ENCODE measurements around the gene CAMK1D. TPM values are rescaled to one million over a fixed set of nuclear protein-coding genes. Genes with fewer than 3 reads are reported as not detected.
"Not testable (repeated sequence)": the region's sequence is repeated elsewhere in the genome, so short reads cannot be mapped to it uniquely, and the experiment has no call there.

The CAMK1D gene
- total RNA-seq, 1 experiment from 2014 or later = 0.52 TPM

DNA sequence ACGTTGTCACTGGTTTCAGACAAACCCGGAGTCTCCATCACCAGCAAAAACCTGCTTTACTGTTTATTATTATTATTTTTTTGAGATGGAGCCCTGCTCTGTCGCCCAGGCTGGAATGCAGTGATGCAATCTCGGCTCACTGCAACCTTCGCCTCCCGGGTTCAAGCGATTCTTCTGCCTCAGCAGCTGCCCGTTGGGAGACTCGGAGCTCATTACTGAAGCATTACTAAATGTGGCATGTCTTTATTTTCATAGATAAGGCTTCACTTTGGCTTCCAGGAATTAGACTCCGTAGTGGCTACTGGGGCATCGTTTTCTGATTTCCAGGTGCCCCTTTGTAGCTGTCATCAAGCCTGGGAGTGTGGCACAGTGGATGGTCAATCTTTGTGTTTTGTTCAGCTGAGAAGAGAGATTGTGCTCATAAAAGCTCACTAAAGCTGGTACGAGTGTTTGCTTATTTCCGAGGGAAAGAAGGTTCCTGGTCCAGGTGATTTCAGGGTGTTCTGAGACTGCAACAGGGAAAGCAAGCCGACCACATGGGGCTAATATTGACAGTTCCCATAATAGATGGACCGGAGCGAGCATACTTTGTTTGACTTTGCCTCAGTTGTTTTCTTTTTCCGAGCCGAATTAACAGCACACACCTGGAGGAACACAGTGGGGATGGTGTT is 163.1 kb downstream of the CAMK1D start:
- DNase-seq (ENCODE audit: low read depth) = no peak

DNA sequence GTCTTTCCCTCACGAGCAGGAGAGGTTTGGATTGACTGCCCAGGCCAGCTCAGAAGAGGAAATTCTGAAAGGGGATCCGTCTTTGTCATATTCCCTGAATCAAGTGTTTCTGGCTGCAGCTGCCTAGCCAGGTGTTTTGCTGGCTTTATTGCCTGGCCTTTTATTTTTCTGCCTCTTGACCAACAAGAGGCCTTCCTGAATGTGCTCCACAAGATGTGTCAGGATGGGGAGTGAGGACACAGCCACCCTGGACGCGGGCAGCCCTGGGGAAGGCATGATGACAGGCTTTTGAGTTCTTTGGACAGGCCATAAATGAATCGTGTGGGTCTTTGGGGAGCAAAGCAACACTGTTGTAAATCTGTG is 163.6 kb downstream of the CAMK1D start:
- DNase-seq (ENCODE audit: low read depth) = no peak

DNA sequence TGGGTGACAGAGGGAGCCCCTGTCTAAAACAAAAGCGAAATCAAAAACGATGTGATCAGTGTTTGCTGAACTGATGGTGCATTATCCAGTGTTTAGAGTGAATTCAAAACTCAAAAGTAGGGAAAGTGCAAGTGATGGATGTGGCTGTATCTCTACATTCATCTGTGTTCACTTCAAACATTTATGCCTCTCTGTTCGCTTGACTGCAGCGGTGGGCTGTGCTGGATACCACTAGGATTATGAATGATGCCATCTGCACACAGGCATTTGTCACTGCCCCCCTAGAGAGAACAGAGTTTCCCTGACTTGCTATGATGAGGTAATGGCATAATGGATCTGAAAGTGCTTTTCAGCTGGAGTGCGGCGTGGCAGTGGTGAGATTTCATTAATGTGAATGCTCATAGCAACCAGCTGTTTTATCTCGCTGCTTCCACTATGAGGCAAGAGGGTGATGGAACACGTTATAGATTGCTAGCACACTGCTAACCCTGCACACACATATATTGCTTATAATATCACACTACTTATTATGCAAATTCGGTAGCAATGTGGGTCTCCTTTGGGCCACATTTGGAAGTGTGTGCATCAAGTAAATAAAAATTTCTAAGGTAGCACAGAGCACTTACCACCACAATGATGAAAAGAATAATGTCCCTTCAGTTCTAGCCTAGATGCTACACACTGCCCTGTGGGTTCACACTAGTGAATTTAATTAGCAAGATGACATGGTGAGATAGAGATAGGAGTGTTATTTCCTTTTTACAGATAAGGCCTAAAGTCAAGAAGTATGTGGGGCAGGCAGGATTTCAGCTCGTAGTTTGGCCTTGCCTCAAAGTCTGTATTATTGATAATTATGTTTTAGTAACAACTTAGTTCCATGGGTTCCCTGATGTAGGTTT is 164.7 kb downstream of the CAMK1D start:
- DNase-seq (ENCODE audit: low read depth) = no peak

DNA sequence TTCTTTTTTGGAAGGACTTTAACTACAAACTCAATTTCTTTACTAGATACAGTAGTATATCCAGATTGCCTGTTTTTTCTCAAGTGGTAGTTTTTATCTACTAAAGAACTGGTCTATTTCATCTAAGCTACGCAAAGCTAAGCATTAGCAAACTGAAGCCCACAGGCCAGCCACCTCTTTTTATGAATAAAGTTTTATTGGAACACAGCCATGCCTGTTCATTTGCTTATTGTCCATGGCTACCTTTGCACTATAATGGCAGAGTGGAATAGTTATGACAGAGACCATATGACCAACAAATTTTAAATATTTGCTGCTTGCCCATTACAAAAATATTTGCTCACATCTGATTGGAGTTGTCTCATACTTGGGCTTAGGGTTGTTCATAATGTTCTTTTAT is 168.7 kb downstream of the CAMK1D start:
- no peak for DNase-seq (ENCODE audit: low read depth)

DNA sequence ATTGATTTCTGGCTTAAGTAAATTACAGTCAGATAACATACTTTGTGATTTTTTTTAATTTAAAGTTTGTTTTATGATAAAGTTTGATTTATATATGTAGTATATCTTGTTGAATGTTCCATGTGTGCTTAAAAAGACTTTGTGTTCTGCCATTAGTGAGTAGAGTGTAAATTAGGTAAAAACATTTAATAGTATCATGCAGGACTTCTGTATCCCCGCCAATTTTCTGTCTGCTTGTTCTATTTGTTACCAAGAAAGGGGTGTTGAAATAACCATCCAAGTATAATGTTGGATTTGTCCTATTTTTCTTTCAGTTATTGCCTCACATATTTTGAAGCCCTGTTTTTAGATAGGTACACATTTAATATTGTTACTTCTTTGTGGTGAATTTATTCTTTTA is 172.1 kb downstream of the CAMK1D start:
- DNase-seq (ENCODE audit: low read depth) = no peak

DNA sequence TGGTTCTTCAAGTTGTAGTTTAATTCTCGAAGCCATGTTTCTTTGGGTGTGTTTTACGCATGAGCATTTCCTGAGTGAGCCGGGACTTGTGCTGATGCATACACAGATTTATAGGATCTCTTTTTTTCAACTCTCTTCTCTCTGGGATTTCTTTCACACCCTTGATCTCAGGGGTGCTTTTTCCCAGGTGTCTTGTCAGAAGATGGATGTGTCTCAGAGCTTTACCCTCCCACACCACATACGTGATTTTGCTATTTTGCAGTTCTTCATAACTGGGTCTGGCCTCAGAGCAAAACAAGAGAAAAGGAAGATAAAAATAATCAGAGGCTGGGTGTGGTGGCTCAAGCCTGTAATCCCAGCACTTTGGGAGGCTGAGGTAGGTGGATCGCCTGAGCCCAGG is 177.0 kb downstream of the CAMK1D start:
- no peak for DNase-seq (ENCODE audit: low read depth)

DNA sequence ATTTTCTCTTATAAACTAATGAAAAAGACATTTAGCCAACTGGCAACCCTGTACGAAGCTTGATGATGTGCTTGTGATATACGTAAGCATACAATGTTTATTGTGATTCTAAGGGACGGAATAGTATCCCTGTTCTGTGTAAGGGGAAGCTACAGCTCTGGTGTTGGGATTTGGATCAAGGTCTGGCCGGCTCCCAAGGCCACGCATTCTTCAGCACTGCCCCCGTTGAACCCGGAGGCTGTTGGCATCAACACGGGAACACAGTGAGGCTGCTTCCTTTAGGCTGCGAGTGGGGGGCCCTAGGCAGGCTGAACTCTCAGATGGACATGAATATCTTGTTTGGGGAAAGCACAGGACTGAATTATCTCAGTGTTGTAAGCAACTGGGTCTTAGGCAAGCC is 180.6 kb downstream of the CAMK1D start:
- DNase-seq (ENCODE audit: low read depth) = no peak

DNA sequence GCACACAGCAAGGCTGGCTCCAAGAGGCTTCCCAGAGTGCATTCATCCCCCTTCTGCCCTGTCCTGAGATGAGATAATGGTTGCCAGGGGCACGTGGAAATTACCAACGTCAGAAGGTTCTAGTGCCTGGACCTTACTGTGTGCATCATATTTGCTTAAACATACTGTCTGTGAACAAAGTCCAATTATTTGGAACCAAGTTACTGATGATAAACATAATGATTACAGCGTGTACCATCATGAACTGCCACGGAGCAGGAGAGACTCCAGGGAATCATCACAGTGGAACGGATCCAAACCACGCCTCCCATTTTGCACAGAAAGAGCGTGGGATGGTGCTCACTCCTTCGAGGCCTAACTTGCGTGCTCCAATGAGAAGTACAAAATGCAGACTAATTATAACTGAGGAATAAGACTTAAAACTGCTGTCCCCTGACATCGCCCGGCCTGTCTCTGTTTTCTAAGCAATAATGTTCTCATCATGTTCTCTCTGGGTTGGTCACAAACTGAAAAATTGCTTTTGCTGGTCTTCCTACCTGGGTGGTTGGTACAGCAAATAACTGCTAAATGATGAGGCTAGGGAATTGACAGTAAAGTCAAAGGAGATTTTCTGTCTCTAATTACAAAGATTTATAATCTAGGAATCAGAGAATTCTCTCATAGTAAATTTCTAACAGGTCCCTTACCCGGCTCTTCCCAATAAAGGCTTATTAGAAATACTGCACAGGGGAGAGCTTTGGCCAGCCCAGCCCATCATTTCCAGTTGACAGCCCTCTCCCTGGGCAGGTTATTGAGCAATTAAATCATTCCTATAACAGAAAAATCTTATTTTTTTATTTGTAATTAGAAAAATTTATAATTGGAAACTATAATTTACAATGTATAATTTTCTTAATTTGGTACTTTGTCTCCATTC is 182.2 kb downstream of the CAMK1D start:
- no peak for DNase-seq (ENCODE audit: low read depth)

DNA sequence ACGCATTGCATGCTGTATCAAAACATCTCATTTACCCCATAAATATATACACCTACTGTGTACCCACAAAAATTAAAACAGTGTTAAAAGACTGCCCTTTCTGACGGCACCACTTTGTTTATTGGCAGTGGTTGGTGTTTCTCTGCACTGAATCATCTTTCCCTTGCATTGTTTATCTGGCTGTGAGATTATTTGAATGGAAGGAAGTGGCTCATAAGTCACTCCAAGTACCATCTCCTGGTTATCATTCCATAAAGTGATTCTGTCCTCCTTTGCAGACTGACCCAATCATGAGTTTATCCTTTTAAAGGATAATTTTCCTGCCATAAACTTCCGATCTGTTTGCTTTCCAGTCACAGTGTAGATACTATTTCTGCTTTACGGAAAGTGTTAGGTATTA is 183.8 kb downstream of the CAMK1D start:
- DNase-seq (ENCODE audit: low read depth) = no peak

DNA sequence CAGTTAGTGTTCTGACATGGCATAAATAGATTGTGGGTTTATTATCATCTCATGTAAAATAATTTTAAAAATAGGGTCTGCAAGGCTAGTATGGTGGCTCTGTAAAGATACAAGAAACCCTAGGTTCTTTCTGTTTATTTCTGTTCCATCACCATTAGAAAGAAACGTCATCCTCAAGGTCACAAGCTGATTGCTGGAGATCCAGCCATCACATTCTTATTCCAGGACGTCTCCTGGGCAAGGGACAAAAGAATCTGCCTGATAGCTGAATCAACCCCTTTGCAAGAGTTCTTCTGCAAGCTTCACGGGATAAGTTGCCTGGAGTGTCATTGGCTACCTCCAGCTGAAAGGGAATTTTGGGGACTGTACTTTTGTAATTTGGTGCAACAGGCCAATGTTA is 184.4 kb downstream of the CAMK1D start:
- no peak for DNase-seq (ENCODE audit: low read depth)

DNA sequence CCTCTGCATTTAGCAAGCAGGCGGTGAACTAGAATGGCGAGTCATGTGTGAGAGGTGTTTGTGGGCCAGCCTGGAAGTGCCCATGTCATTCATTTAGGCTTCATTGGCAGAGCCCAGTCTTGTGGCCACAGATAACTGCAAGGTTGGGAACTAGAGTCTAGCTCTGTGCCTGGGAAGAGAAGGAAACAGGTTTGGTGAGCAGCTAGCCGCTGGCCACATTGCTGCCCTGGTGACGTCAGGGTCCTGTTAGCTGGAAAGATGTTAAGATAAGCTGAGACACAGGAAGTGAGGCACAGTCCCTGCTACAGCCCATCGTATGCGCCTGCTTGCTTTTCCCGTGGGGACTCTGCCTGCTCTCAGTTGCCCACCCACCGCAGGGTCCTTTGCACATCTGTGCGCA is 185.5 kb downstream of the CAMK1D start:
- DNase-seq (ENCODE audit: low read depth) = no peak

DNA sequence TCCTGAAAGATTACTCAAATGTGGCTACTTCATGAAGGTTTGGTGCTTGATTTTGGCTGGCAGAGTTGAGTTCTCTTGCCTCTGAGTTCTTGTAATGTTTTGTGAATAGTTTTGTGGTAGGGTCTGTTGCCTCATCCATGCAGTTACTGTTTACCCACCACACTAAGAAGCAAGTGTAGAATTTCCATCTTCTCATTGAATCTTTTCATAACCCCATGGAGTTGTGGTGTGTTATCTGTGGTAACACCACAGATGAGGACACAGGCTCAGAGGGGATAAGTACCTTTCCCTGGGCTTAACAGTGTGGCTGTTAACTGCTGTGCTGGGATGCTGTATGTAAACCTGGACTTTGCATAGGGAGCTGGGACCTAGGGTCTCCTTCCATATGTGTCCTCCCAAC is 186.3 kb downstream of the CAMK1D start:
- no peak for DNase-seq (ENCODE audit: low read depth)

DNA sequence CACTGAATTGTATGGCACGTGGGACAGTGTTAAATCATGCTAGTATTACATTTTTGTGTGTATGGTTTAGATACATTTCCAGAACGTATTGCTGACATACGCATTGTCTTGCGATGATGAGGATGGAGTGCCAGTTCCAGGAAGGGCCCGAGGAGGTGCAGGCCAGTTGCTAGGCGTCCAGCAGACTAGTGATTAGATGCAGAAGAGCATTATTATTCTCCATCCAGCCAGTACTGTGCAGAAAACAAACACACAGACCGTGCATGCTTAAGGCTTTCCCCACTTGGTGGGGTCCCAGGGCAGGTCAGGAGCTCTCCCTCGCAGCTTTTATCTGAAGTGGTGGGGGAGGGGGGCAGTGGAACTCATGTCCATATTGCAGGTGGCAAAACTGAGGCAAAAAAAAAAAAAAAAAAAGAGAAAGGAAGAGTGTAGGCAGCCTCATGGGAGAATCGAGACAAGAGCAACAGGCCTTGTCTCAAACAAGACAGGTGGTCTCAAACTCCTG is 189.2 kb downstream of the CAMK1D start:
- DNase-seq (ENCODE audit: low read depth) = no peak

DNA sequence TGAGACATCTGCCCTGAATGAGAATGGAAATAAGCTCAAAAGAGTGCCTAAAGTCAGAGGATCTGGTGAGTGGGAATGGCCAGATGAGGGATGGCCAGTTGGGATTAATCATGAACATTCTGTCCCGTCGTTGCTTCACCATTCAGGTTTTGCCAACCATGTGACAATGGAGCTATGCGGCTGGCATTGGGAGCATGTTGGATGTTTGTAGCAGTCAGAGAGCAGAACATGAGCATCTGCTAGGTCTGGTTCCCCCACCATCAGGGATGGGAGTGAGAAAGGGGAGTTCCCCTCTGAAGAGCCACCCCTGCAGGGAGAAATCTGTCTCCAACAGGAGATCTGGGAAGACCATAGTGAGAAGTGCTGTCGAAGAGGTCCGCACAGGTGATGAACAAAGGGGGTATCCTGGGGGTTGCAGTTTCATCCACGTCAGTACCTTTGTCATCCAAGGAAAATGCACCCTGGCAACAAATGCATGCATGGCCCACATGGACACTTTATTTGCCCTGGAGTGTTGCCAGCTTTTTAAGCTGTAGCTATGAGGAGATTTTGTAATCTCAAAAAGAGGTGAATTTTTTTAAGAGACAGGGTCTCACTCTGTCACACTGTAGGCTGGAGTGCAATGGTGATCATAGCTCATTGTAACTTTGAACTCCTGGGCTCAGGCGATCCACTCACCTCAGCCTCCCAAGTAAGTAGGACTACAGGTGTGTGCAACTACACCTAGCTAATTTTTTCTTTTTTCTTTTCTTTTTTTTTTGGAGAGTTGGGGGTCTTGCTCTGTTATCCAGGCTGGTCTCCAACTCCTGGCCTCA is 190.2 kb downstream of the CAMK1D start:
- DNase-seq (ENCODE audit: low read depth) = no peak

DNA sequence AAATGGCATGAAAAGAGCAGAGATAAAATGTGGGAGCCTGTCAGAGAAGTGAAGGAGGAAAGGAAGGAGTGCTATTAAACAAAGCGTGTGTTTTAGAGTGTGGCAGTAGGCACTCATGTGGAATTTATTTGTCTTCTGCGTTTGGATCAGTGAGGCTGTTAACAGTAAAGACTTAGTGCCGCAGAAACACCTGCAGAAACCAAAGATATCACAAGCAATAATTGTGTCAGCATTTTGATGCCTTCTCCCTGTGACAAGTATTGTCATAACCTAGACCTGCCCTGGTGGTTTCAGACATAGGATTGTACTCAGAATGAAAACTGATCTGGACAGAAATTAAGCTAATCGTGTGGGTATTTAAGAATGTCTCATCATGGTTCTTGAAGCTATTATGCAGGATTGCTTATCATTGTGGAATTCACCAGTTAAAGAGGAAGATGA is 191.0 kb downstream of the CAMK1D start:
- DNase-seq (ENCODE audit: low read depth) = no peak

DNA sequence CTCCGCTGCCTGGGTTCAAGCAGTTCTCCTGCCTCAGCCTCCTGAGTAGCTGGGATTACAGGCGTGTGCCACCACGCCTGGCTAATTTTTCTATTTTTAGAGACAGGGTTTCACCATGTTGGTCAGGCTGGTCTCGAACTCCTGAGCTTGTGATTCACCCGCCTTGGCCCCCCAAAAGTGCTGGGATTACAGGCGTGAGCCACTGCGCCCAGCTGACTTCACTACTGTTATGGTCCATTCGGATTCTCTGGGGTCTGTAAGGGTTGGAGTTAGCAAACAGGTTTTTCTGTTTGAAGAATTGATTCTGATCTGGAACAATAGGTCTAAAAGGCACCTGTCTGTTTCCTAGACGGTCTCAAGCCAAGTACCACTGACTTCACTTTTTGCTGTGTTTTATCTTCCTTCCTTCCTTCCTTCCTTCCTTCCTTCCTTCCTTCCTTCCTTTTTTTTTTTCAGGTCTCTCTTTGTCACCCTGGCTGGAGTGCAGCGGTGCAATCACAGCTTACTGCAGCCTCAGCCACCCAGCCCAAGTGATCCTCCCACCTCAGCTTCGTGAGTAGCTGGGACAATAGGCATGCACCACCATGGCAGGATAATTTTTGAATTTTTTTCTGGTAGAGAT is 192.2 kb downstream of the CAMK1D start:
- no peak for DNase-seq (ENCODE audit: low read depth)

DNA sequence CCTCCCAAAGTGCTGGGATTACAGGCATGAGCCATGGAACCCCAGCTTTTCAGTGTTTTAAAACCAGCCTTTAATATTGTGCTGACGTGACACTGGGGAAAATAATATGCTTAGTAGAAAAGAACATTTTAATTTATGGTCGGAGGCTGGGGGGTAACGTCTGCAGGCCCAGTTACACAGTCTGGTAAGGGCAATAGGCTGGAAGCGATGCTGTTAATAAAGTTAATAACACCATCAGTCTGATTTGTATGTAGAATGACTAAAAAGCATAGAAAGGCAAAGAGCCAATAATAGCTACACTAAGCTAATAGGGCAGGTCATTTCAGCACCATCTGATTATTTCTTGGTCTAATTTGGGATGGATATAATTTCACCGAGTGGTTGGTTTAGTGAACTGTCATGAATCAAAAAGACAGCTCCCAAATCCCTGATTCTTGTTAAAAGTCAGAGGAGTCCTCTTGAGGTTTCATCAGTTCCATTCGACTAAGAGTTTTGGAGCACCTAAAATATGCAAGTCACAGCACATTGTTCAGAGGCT is 192.9 kb downstream of the CAMK1D start:
- no peak for DNase-seq (ENCODE audit: low read depth)

DNA sequence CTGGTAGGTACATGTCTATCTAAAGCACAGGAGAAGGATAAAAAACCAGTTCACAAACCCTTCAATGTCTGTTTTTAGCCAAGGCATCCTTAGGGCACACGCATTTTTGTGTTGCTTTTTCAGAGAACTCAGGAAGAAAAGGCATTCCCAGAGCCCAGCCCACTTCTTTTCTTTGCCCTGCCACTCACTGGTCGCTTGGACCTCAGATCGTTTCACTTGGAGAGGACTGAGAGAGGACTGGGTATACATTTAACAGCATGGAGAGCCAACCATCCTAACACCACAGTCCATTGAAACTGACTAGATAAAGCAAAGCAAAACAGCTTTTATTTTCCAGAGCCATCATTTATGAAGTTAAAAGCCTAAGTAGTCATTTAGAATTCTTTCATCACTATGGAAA is 194.2 kb downstream of the CAMK1D start:
- no peak for DNase-seq (ENCODE audit: low read depth)

DNA sequence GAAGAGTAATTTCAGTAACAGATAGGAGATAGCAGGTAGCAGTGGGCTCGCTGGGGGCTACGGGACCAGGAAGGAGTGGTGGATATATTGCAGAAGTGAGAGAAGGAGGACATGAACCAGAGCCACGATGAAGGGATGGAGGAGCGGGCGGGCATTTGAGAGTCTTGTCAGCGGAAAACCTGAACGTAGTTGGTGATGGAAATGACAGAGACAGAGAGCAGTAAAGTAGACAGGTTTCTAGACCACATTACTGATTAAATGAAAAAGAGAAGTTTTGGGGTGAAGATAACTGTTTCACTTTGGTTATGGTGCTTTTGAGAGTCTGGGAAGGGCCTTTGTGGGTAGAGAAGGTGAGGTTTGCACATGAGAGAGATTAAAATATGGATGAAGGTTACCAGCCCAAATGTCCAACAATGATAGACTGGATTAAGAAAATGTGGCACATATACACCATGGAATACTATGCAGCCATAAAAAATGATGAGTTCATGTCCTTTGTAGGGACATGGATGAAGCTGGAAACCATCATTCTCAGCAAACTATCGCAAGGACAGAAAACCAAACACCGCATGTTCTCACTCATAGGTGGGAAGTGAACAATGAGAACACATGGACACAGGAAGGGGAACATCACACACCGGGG is 196.9 kb downstream of the CAMK1D start:
- DNase-seq (ENCODE audit: low read depth) = not testable (repeated sequence)

DNA sequence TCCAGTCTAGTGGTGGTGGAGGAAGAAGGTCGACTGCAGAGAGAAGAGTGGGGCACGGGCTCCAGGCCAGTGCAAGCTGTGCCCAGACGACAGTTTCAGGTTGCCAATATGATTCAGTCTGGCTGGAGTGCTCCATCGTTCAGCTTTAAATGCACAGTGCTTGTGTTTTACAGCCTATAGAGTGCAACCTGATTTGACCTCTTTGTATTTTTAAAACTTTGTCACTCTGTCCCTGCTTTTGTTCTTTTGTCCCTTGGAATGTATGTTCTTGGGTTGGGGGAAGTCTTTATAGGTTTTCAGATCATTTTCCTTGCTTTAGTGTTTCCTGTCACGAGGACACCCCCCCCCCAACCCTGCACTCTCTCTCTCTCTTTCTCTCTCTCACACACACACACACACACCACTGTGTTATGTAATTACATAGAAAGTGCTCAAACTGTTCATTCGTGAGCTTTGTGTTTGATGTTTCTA is 198.0 kb downstream of the CAMK1D start:
- no peak for DNase-seq (ENCODE audit: low read depth)
